GM18502 (cell line): Measurements from ENCODE around the gene PRKN.

ENCODE experiments used
- ATAC-seq: cut with Tn5 transposase; IDR thresholded peaks from one replicate; pipeline ENCODE4 v1.9.1; 2021; ENCODE audit warnings: mild to moderate bottlenecking; ENCODE audit not compliant: unreplicated experiment, poor library complexity

The PRKN gene

GRCh38 chr6:162046324-162046723, 681.2 kb downstream of the PRKN start:
- no peak for ATAC-seq

GRCh38 chr6:162032620-162033019, 694.9 kb downstream of the PRKN start:
- ATAC-seq = no peak

- ATAC-seq = no peak
These were observed 697.5 kb downstream of the PRKN start for GRCh38 chr6:162029873-162030576.

- no peak for ATAC-seq
These were observed 700.7 kb downstream of the PRKN start for GRCh38 chr6:162026843-162027242.

- no peak for ATAC-seq
These were observed 701.5 kb downstream of the PRKN start for GRCh38 chr6:162026031-162026430.

- no peak for ATAC-seq
These were observed 708.2 kb downstream of the PRKN start for GRCh38 chr6:162019349-162019748.

- no peak for ATAC-seq
These were observed 710.0 kb downstream of the PRKN start for GRCh38 chr6:162017536-162017935.

- ATAC-seq = no peak
These were observed 713.3 kb downstream of the PRKN start for GRCh38 chr6:162014069-162014811.

- ATAC-seq = no peak
These were observed 722.2 kb downstream of the PRKN start for GRCh38 chr6:162005372-162005771.

- no peak for ATAC-seq
These were observed 730.8 kb downstream of the PRKN start for GRCh38 chr6:161996783-161997182.

GRCh38 chr6:161985876-161986423, 741.6 kb downstream of the PRKN start:
- no peak for ATAC-seq

- no peak for ATAC-seq
These were observed 742.9 kb downstream of the PRKN start for GRCh38 chr6:161984713-161985112.

GRCh38 chr6:161976553-161976952, 751.0 kb downstream of the PRKN start:
- no peak for ATAC-seq

GRCh38 chr6:161973064-161973463, 754.5 kb downstream of the PRKN start:
- ATAC-seq = no peak

- ATAC-seq = no peak
These were observed 756.5 kb downstream of the PRKN start for GRCh38 chr6:161971043-161971442.

- ATAC-seq = no peak
These were observed 763.8 kb downstream of the PRKN start for GRCh38 chr6:161963634-161964234.

- ATAC-seq = no peak
These were observed 764.4 kb downstream of the PRKN start for GRCh38 chr6:161963181-161963580.

GRCh38 chr6:161961796-161962195, 765.8 kb downstream of the PRKN start:
- ATAC-seq = no peak

GRCh38 chr6:161961046-161961445, 766.5 kb downstream of the PRKN start:
- ATAC-seq = no peak

- ATAC-seq = no peak
These were observed 768.5 kb downstream of the PRKN start for GRCh38 chr6:161959072-161959471.

- no peak for ATAC-seq
These were observed 771.5 kb downstream of the PRKN start for GRCh38 chr6:161956082-161956481.
